T-helper 2 cell (primary cell): Measurements from ENCODE around the gene ZC3HAV1.
"Not testable (repeated sequence)": the region's sequence is repeated elsewhere in the genome, so short reads cannot be mapped to it uniquely, and the experiment has no call there.

Experiments
- DNase-seq, 5 experiments: peaks; one replicate each; pipeline versions ENCODE4 v3.0.0 to v3.0.0-alpha.2; 2012 to 2022

The ZC3HAV1 gene

GRCh38 chr7:139084709-139085108 lies 24.8 kb downstream of the ZC3HAV1 start:
- no peak for DNase-seq

DNA sequence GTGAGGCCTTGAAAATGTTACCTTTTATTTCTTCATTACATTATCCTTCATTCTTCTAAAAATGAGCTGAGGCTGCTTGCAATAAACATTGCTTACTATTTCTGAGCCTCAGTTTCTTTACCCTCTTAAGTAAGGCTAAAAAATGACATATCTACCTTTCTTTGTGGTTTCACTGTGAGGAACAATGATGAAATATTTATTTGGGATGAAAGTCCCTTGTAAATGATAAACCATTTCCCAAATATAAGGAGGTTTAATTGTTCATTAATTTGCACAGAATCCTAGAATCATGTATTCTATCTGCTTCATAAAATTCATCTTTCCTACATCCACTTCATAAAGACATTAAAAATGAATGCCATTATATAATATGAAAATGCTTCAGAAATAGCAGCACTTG lies 27.9 kb downstream of the ZC3HAV1 start:
- DNase-seq, result no peak

- DNase-seq, result peak in 1 of 5 experiments; percentile 41
These were observed 28.6 kb downstream of the ZC3HAV1 start for GRCh38 chr7:139080905-139081304.

DNA sequence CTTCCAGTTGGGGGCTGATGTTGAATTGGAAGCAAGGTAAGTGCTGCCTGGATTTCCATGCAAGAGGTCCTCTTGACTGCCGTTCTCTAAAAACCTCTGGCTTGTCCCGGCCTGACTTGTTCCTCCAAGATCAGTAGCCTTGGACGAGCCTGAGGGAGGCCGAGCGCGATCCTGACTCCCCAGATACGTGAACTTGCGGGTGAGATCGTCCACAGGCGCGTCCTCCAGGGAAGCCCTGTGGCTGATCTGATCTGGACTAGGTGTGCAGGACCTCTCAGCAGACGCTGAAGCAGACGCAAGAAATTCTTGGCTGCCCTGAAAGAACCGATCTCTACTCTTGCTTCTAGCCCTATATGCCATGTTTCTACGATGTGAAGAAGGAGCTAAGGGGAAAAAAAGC lies 29.7 kb downstream of the ZC3HAV1 start:
- DNase-seq, result no peak

DNA sequence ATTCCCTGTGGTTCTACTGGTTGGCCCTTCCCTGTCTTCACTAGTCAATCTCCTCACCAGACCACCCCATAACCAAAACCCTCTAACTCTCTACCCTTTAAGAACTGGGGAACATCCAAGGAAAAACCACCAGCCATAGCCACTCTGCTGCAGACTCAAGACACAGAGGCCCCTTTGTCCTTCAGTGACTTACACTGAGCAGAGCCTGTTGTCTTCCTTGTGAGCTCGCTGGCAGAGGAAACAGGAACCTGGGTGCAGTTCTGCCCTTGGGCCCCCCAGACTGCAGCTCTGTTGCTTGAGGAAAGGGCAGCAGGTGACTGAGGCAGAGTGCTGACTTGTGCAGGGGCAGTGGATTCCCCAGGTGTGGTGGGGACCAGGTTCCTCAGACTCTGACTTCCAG lies 30.6 kb downstream of the ZC3HAV1 start:
- no peak for DNase-seq

DNA sequence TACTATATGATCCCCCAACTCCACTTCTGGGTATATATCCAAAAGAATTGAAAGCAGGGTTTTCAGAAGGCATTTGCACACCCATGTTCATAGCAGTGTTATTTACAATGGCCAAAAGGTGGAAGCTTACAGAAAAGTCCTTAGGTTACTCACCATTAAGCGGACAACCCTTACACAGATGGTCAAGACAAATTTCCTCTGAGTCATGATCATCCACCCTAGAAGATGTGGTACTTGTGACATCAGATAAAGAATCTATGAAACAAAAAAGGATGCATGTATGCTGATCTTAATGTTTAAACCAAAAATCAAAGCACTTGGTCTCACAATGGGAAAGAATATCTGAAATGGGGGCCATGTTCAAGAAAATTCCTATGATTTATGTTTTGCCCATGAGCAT lies 31.1 kb downstream of the ZC3HAV1 start:
- DNase-seq, result no peak

DNA sequence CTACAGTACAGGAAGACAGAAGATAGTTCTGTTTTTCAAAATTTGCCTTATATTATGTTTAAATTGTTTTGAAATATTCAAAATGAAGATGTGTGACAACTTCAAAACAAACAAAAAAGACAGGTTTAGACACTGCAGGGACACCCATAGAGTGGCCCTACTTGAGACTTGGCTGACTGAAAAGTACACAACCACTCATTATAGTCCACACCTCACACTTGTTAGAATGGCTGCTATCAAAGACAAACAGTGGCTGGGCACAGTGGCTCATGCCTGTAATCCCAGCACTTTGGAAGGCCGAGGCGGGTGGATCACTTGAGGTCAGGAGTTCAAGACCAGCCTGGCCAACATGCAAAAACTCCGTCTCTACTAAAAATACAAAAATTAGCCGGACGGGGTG lies 31.8 kb downstream of the ZC3HAV1 start:
- DNase-seq, result not testable (repeated sequence)

GRCh38 chr7:139075871-139076686 lies 33.4 kb downstream of the ZC3HAV1 start:
- DNase-seq, result no peak

DNA sequence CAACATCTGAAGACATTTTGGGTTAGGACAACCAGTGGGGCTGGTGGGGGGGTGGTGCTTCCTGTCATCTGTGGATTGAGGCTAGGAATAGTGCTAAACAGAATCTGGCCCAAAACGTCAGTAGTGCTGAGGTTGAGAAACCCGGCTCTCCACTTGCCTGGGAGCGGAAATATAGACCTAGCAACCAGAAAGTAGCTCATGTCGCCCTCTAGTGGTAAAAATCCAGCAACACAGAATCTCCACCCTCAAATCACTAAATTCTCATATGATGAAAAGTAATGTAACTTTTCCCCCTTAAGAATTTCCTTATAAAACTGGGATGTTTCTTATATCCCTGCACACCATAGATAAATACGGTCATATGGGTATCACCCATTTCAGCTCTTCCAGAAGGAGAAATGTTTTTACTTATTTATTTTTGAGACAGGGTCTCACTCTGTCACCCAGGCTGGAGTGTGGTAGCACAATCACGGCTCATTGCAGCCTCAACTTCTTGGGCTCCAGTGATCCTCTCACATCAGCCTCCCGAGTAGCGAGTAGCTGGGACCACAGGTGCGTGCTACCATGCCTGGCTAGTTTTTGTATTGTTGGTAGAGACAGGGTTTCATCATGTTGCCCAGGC lies 34.4 kb downstream of the ZC3HAV1 start:
- DNase-seq, result peak; percentile 21 to 80 (median 56)

DNA sequence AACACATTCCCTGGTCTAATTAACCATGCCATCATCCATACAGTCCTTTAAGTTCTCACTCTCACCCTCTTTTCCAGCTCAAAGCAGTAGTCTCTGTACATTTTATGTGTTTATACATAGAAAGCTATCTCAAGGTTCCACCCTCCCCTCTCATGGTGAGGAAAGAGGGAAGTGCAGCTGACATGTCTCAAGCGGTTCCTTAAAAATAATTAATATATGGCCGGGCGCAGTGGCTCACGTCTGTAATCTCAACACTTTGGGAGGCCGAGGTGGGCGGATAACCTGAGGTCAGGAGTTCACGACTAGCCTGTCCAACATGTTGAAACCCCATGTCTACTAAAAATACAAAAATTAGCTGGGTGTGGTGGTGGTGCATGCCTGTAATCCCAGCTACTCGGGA lies 36.7 kb downstream of the ZC3HAV1 start:
- DNase-seq, result no peak

- peak in 2 of 5 experiments; percentile 20 to 87 for DNase-seq
These were observed 37.8 kb downstream of the ZC3HAV1 start for GRCh38 chr7:139071680-139072079.

DNA sequence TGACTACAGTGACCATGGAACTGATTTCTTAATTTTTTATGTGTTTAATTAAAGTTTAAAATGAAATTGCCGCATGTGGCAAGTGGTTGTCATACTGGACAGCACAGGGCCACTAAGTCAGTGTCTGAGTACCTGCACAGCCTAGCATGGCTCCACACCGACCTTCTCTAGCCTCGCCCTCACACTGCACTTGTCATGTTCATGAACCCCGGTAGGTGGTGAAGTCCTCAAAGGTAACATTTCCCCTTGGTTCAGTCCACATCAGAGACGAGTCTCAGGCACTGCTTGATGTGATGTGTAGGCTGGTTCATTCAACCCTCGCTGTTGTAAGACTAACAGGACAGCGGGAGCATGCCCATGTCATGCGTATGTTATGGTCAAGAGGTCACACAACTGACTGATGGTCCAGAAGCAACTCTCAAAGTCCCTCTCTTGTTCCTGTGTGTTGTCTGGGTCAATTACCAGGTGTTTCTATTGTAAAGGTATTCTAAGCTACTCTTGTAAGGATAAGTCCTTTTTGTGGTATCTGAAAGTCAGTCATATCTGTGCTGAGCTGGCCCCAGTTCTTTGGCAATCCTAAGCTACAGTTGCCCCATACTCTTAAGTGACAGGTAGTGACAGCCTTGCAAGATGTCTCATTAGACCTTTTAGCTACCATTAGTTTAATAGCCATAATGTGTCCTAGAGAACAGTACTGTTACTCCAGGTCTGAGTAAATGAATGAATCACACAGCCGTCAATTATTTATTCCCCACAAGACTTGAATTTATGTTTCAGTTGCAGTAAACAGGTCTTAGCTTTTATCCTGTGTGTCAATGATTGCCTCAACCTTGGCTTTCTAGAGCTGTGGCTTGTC lies 40.7 kb downstream of the ZC3HAV1 start:
- DNase-seq, result no peak

DNA sequence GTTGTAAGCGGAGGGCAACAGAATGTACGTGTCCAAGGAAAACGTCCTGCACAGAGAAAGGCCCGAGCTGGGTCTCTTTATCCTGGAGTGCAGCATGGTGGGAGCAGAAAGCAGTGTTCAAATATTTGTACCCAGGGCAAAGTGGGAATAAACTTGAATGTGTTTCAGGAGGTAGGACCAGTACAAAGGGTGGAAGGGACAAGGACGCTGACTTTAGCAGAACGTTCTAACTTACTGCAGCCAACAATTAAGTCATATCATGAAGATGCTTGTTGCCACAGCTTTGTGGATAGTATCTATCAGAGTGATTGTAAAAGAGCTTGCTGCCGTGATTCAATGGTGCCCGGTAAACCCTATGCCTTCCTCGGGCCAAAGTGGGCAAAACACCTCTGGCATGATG lies 43.2 kb downstream of the ZC3HAV1 start:
- no peak for DNase-seq

DNA sequence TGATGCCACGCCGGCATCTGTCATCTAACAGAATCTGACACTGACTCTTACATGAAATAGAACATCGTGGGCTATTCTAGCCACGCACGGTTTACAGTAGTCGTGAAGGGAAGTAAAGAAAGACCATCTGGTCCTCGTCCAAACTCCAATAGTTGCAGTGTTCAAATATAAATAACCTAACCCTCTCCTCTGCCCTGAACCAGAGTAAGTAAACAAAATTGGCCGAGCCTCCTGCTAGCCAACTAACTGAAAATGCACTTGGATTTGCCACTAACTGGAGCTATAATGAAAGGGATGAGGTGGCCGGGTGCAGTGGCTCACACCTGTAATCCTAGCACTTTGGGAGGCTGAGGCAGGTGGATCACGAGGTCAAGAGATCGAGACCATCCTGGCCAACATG lies 44.2 kb downstream of the ZC3HAV1 start:
- no peak for DNase-seq

DNA sequence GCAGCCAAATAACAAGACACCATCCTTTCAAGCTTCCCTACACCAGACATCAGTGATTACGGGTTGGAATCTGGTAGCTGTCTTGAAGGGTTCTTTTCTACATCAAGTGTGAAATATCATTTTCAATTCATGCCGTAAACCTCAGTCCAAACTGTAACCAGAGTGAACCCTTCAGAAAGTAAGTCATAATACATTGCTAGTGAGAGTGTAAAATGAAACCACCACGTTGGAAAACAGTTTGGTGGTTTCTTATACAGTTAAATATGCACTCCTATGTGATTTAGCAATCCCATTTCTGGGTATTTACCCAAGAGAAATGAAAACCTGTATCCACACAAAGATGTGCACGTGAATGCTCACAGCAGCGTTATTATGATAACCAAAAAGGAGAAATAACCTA lies 48.1 kb downstream of the ZC3HAV1 start:
- DNase-seq, result peak in 1 of 5 experiments; percentile 59

- DNase-seq, result no peak
These were observed 48.8 kb downstream of the ZC3HAV1 start for GRCh38 chr7:139060695-139061237.

- DNase-seq, result no peak
These were observed 49.6 kb downstream of the ZC3HAV1 start for GRCh38 chr7:139059905-139060304.

DNA sequence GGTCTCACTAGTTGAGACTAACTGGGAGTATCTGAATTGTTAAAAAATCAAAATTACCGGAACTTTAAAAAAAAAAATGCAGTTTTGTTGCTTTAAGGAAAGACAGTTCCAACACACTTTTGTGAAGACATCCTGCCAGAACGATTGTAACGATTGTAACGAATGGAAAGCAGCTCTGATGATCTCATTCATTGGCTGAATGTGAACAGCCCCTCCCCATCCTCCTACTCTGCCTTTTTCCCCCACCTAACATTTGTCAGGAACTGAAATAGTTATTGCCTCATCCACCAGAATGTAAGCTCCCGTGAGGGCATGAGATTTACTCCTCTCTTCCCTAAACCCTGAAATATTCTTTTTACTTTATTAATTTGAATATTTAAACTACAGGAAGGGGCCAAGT lies 50.6 kb downstream of the ZC3HAV1 start:
- DNase-seq, result no peak

DNA sequence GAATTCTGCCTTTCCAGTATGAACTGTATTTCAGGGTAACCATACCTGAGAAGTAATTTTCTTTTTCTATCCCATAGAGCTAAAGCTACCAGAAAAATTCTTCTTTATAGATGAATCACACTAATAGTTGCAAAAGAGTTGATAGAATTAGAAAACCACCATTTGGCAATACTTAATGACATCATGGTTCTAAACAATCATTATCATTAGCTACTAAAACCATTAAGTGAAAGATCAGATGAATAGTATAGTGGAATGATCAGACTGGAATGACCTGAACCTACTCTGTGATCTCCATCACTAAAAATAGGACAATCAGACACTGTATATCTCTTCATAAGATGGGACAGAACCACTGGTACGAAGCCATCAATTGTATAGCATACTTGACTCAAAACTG lies 53.8 kb downstream of the ZC3HAV1 start:
- no peak for DNase-seq

GRCh38 chr7:139054656-139055055 lies 54.9 kb downstream of the ZC3HAV1 start:
- DNase-seq, result not testable (repeated sequence)

GRCh38 chr7:139054101-139054500 lies 55.4 kb downstream of the ZC3HAV1 start:
- no peak for DNase-seq

DNA sequence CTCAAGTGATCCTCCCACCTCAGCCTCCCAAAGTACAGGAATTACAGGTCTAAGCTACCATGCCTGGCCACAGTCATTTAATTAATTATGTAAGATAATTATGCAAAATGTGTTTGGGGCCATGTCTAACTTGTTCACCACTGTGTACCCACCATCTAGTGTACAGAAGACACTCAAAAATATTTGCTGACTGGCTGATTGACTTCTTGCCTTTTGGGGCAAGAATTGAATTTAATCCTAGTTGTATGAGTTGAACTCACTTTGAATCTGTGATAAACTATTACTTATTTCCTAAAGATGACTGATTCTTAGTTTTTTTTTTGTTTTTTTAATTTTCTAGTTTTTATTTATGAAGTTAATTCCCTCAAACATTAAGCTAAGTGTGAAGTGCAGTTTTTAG lies 57.9 kb downstream of the ZC3HAV1 start:
- DNase-seq, result no peak

- DNase-seq, result no peak
These were observed 59.6 kb downstream of the ZC3HAV1 start for GRCh38 chr7:139049936-139050335.
